Gastroesophageal sphincter (tissue), 3 donors: Measurements from ENCODE around the gene OR52E1.

ENCODE experiments used
- POLR2A ChIP-seq, 2 donors: fragments of 450-650 bp; IDR thresholded peaks; one replicate each; pipeline ENCODE4 v1.6.1; 2017; ENCODE audit warnings: antibody characterized with exemption in 2 of 2, mild to moderate bottlenecking in 2 of 2, moderate library complexity in 1 of 2
- POLR2AphosphoS5 ChIP-seq: sonication (generic); formaldehyde crosslinking; IDR thresholded peaks from one replicate; pipeline ENCODE4 v1.6.1; 2017; ENCODE audit warnings: antibody characterized with exemption
- TF ChIP-seq, protein P1 (sequence below), 4 experiments: fragments of 200-600 bp in 2 of 4; fragments of 450-650 bp in 2 of 4; sonication (generic) in 1 of 4; IDR thresholded peaks; one replicate each; pipeline ENCODE4 v1.5.1; 2017 to 2019; ENCODE audit warnings: antibody characterized with exemption in 4 of 4, mild to moderate bottlenecking in 2 of 4, moderate library complexity in 2 of 4

- TF ChIP-seq, protein P1, sequence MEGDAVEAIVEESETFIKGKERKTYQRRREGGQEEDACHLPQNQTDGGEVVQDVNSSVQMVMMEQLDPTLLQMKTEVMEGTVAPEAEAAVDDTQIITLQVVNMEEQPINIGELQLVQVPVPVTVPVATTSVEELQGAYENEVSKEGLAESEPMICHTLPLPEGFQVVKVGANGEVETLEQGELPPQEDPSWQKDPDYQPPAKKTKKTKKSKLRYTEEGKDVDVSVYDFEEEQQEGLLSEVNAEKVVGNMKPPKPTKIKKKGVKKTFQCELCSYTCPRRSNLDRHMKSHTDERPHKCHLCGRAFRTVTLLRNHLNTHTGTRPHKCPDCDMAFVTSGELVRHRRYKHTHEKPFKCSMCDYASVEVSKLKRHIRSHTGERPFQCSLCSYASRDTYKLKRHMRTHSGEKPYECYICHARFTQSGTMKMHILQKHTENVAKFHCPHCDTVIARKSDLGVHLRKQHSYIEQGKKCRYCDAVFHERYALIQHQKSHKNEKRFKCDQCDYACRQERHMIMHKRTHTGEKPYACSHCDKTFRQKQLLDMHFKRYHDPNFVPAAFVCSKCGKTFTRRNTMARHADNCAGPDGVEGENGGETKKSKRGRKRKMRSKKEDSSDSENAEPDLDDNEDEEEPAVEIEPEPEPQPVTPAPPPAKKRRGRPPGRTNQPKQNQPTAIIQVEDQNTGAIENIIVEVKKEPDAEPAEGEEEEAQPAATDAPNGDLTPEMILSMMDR (IDR thresholded peaks at IDR 0.05), result no peak
- TF ChIP-seq POLR2AphosphoS5 (no peak), POLR2A (IDR thresholded peaks at IDR 0.05) (no peak)
These were observed at the start of gene OR52E1 for GRCh38 chr11:5069272-5069671.
